GM23338 (cell line): ENCODE results near the gene GRIA3. TPM values are rescaled to one million over a fixed set of nuclear protein-coding genes. Genes with fewer than 3 reads are reported as not detected.

Experiments
- ATAC-seq: fragments of 200-7000 bp; cut with Tn5 transposase; 3 replicates; pipeline ENCODE4 v1.9.1; 2020
- DNase-seq: peaks from one replicate; pipeline ENCODE4 v3.0.0-alpha.2; 2015; ENCODE audit warnings: low spot score
- H2AFZ ChIP-seq: fragments of 200-600 bp; sonication (generic); 2 replicates; pipeline ENCODE4 v1.8.0; 2016; ENCODE audit warnings: antibody characterized with exemption, mild to moderate bottlenecking, moderate library complexity
- H3F3A ChIP-seq: fragments of 200-600 bp; sonication (generic); replicated peaks from 2 replicates; pipeline ENCODE4 v1.8.0; 2017; ENCODE audit warnings: antibody characterized with exemption, mixed run types, low read depth
- H3K27ac ChIP-seq: fragments of 200-600 bp; sonication (generic); 2 replicates; pipeline ENCODE4 v1.6.1; 2016; ENCODE audit warnings: low read depth
- H3K27me3 ChIP-seq: fragments of 200-600 bp; sonication (generic); 2 replicates; pipeline ENCODE4 v1.8.0; 2016; ENCODE audit warnings: mild to moderate bottlenecking, mixed run types, moderate library complexity; ENCODE audit not compliant: insufficient read depth
- H3K36me3 ChIP-seq: fragments of 200-600 bp; sonication (generic); 2 replicates; pipeline ENCODE4 v1.8.0; 2016; ENCODE audit warnings: mild to moderate bottlenecking; ENCODE audit not compliant: insufficient read depth
- H3K4me1 ChIP-seq: fragments of 200-600 bp; sonication (generic); 2 replicates; pipeline ENCODE4 v1.8.0; 2016; ENCODE audit warnings: mild to moderate bottlenecking, moderate library complexity; ENCODE audit not compliant: insufficient read depth
- H3K4me2 ChIP-seq: fragments of 200-600 bp; sonication (generic); 2 replicates; pipeline ENCODE4 v1.7.1; 2017; ENCODE audit warnings: mixed run types
- H3K4me3 ChIP-seq: fragments of 200-600 bp; sonication (generic); 2 replicates; pipeline ENCODE4 v1.6.1; 2016; ENCODE audit warnings: mixed run types
- H3K79me2 ChIP-seq: fragments of 200-600 bp; sonication (generic); replicated peaks from 2 replicates; pipeline ENCODE4 v1.8.0; 2017; ENCODE audit warnings: mild to moderate bottlenecking; ENCODE audit not compliant: insufficient read depth
- H3K9me2 ChIP-seq: fragments of 200-600 bp; sonication (generic); 2 replicates; pipeline ENCODE4 v1.8.0; 2017; ENCODE audit not compliant: insufficient read depth
- H4K20me1 ChIP-seq: fragments of 200-600 bp; sonication (generic); replicated peaks from 2 replicates; pipeline ENCODE4 v1.8.0; 2017; ENCODE audit warnings: mild to moderate bottlenecking; ENCODE audit not compliant: insufficient read depth
- H3K27ac Mint-ChIP-seq: 2 replicates; pipeline ENCODE4 v1.8.0; 2020; ENCODE audit warnings: inconsistent platforms, mild to moderate bottlenecking, moderate library complexity, mixed read lengths
- H3K27me3 Mint-ChIP-seq: 3 replicates; pipeline ENCODE4 v1.8.0; 2022; ENCODE audit warnings: low read depth, mild to moderate bottlenecking, moderate library complexity, mixed read lengths, inconsistent platforms; ENCODE audit not compliant: insufficient read depth, poor library complexity
- H3K36me3 Mint-ChIP-seq: 3 replicates; pipeline ENCODE4 v1.8.0; 2021; ENCODE audit warnings: low read depth, mild to moderate bottlenecking, inconsistent platforms, moderate library complexity, mixed read lengths
- H3K4me1 Mint-ChIP-seq: 3 replicates; pipeline ENCODE4 v1.8.0; 2020; ENCODE audit warnings: mild to moderate bottlenecking, inconsistent platforms, mixed read lengths
- H3K4me3 Mint-ChIP-seq: 3 replicates; pipeline ENCODE4 v1.8.0; 2021; ENCODE audit warnings: moderate library complexity, mild to moderate bottlenecking, inconsistent platforms, mixed read lengths
- H3K9me3 Mint-ChIP-seq: 3 replicates; pipeline ENCODE4 v1.8.0; 2020; ENCODE audit warnings: moderate library complexity, mild to moderate bottlenecking, inconsistent platforms, mixed read lengths
- CREB1 ChIP-seq: fragments of 250-450 bp; sonication (Bioruptor Pico); IDR thresholded peaks from 2 replicates; pipeline ENCODE4 v1.5.0; 2020; ENCODE audit warnings: low read depth, mild to moderate bottlenecking, moderate library complexity
- EZH2 ChIP-seq: fragments of 200-600 bp; sonication (generic); IDR thresholded peaks from one replicate; pipeline ENCODE4 v1.8.0; 2017; ENCODE audit warnings: antibody characterized with exemption, mild to moderate bottlenecking, low read depth; ENCODE audit not compliant: unreplicated experiment
- EZH2phosphoT487 ChIP-seq: fragments of 200-600 bp; sonication (generic); IDR thresholded peaks from one replicate; pipeline ENCODE4 v1.8.1; 2018; ENCODE audit warnings: antibody characterized with exemption; ENCODE audit not compliant: unreplicated experiment
- JUNB ChIP-seq: IDR thresholded peaks from one replicate; pipeline ENCODE4 v1.6.1; 2016; ENCODE audit warnings: antibody characterized with exemption; ENCODE audit not compliant: unreplicated experiment
- NANOG ChIP-seq: IDR thresholded peaks from 2 replicates; pipeline ENCODE4 v1.6.1; 2016; ENCODE audit warnings: antibody characterized with exemption, borderline replicate concordance
- POLR2AphosphoS5 ChIP-seq: IDR thresholded peaks from 2 replicates; pipeline ENCODE4 v1.6.1; 2016; ENCODE audit warnings: antibody characterized with exemption, low read depth
- STAT1 ChIP-seq: IDR thresholded peaks from one replicate; pipeline ENCODE4 v1.6.1; 2016; ENCODE audit warnings: antibody characterized with exemption; ENCODE audit not compliant: unreplicated experiment
- ZNF114 ChIP-seq: fragments of 250-450 bp; sonication (Bioruptor Pico); IDR thresholded peaks from 2 replicates; pipeline ENCODE4 v1.5.0; 2020; ENCODE audit warnings: mild to moderate bottlenecking, moderate library complexity
- ZNF331 ChIP-seq: fragments of 250-450 bp; sonication (Bioruptor Pico); IDR thresholded peaks from 2 replicates; pipeline ENCODE4 v1.5.0; 2020; ENCODE audit warnings: low read depth, mild to moderate bottlenecking, moderate library complexity
- ZNF462 ChIP-seq: fragments of 250-450 bp; sonication (Bioruptor Pico); IDR thresholded peaks from 2 replicates; pipeline ENCODE4 v1.5.0; 2020; ENCODE audit warnings: mild to moderate bottlenecking, moderate library complexity
- polyA plus RNA-seq: library from polyadenylated mRNA; unstranded; fragments of >200 nt; fragmentation: Nextera tagmentation; extraction: Ambion mirVana; gene quantifications from 2 replicates; pipeline ENCODE4 v1.2.1, GENCODE V29; 2016
- total RNA-seq: library from RNA; depleted of rRNA; stranded (reverse); fragments of >200 nt; shearing (Covaris generic); gene quantifications from 2 replicates; pipeline ENCODE4 v1.2.3, GENCODE V29; 2014
- TF ChIP-seq, protein P1 (sequence below), 2 experiments: fragments of 200-600 bp in 1 of 2; sonication (generic) in 1 of 2; conservative IDR thresholded peaks; 2 replicates each; pipeline versions ENCODE4 v1.5.1 to v1.6.1; 2016 to 2017; ENCODE audit warnings: antibody characterized with exemption in 2 of 2, low read depth in 2 of 2, mild to moderate bottlenecking in 2 of 2, moderate library complexity in 1 of 2
- TF ChIP-seq, protein P2 (sequence below): IDR thresholded peaks from 2 replicates; pipeline ENCODE4 v1.6.1; 2016; ENCODE audit warnings: antibody characterized with exemption

Gene GRIA3
- total and polyA plus RNA-seq, 2 experiments from 2014 or later = 2.7 to 5.6 TPM

- Mint-ChIP-seq H3K4me3 (no peak overlapping the region), H3K9me3 (no peaks in the 10 kb centered on the region), H3K4me1 (peaks cover 9% of the 10 kb centered on the region; the same call in 2 of the 3 replicates), H3K27me3 (no peaks in the 10 kb centered on the region), H3K36me3 (no peaks in the 10 kb centered on the region), H3K27ac (no peak overlapping the region)
- no peak overlapping the region for H3K4me3 ChIP-seq
- no peaks in the 10 kb centered on the region for H3F3A ChIP-seq
- TF ChIP-seq ZNF331 = no peak
- no peak for TF ChIP-seq EZH2phosphoT487
- TF ChIP-seq, protein P1, sequence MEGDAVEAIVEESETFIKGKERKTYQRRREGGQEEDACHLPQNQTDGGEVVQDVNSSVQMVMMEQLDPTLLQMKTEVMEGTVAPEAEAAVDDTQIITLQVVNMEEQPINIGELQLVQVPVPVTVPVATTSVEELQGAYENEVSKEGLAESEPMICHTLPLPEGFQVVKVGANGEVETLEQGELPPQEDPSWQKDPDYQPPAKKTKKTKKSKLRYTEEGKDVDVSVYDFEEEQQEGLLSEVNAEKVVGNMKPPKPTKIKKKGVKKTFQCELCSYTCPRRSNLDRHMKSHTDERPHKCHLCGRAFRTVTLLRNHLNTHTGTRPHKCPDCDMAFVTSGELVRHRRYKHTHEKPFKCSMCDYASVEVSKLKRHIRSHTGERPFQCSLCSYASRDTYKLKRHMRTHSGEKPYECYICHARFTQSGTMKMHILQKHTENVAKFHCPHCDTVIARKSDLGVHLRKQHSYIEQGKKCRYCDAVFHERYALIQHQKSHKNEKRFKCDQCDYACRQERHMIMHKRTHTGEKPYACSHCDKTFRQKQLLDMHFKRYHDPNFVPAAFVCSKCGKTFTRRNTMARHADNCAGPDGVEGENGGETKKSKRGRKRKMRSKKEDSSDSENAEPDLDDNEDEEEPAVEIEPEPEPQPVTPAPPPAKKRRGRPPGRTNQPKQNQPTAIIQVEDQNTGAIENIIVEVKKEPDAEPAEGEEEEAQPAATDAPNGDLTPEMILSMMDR (conservative IDR thresholded peaks at IDR 0.05; ENCODE audit: low read depth in 2 of 2) = peak; percentile 54 to 58
- no peak for TF ChIP-seq JUNB
- peaks cover 3% of the 10 kb centered on the region; the same call in 1 of the 2 replicates for H3K4me1 ChIP-seq
- ATAC-seq = peak; percentile 53; the same call in 2 of the 3 replicates
- no peak overlapping the region for H2AFZ ChIP-seq
- no peaks in the 10 kb centered on the region for H3K36me3 ChIP-seq
- H3K27ac ChIP-seq = no peak overlapping the region
- H3K79me2 ChIP-seq = no peaks in the 10 kb centered on the region
- no peaks in the 10 kb centered on the region for H4K20me1 ChIP-seq
- no peaks in the 10 kb centered on the region for H3K9me2 ChIP-seq
- H3K4me2 ChIP-seq = no peak overlapping the region
- H3K27me3 ChIP-seq = no peaks in the 10 kb centered on the region
- peak; percentile 39 for DNase-seq
Measured at GRCh38 chrX:123173833-123174232, 10.2 kb upstream of the GRIA3 start.

DNA sequence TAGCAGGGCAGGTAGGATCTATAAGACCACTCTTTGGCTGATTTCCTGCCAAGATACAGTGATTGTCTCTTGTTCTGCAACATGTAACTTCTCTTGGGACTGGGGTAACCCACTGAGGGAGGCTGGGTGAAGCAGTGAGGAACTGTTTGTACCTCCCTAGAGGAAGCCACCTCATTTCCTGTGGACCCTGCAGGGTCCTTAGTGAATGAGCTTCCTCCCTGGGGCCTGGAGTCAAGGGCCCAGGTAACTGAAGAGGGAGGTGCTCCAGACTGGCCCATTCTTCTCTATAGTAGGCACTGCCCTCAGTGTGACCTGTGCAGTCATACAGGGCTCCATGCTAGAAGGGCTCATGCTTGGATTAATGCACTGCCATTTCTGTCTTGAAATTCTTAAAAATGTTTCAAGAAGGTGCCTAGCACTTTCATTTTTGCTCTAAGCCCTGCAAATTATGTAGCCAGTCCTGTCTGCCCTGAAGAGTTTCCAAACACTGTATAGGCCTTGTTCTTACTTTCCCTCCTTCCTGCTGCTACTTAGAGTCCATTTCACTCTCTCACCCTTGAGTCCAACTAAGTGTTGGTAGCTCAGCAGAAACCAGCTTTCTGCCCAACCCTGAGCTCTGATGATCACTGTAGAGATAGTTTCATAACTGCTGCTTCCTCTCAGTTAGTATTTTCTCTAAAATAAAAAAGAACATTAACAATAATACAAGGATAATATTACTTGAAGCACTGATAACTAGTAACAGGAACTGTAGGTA lies 8.5 kb upstream of the GRIA3 start:
- no peaks in the 10 kb centered on the region for H3F3A ChIP-seq
- TF ChIP-seq ZNF462 (no peak), POLR2AphosphoS5 (no peak), EZH2phosphoT487 (no peak), NANOG (no peak), JUNB (no peak), ZNF114 (CRISPR knock-in tag) (no peak), EZH2 (no peak), CREB1 (CRISPR knock-in tag) (no peak), STAT1 (no peak)
- TF ChIP-seq, protein P2, sequence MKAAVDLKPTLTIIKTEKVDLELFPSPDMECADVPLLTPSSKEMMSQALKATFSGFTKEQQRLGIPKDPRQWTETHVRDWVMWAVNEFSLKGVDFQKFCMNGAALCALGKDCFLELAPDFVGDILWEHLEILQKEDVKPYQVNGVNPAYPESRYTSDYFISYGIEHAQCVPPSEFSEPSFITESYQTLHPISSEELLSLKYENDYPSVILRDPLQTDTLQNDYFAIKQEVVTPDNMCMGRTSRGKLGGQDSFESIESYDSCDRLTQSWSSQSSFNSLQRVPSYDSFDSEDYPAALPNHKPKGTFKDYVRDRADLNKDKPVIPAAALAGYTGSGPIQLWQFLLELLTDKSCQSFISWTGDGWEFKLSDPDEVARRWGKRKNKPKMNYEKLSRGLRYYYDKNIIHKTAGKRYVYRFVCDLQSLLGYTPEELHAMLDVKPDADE = no peak

More for the DNA sequence above, 8.5 kb upstream of the GRIA3 start:
- H3K4me1 Mint-ChIP-seq = peaks cover 9% of the 10 kb centered on the region; the same call in 2 of the 3 replicates
- no peak overlapping the region for H3K4me3 ChIP-seq
- no peak overlapping the region for H3K4me3 Mint-ChIP-seq
- H3K27ac ChIP-seq = no peak overlapping the region
- no peak overlapping the region for H3K27ac Mint-ChIP-seq
- no peaks in the 10 kb centered on the region for H3K27me3 ChIP-seq
- H3K36me3 Mint-ChIP-seq = no peaks in the 10 kb centered on the region
- no peaks in the 10 kb centered on the region for H4K20me1 ChIP-seq
- H3K36me3 ChIP-seq = no peaks in the 10 kb centered on the region
- H3K4me2 ChIP-seq = no peak overlapping the region
- H3K27me3 Mint-ChIP-seq = no peaks in the 10 kb centered on the region
- H3K9me2 ChIP-seq = no peaks in the 10 kb centered on the region
- ATAC-seq (peak; percentile 72), DNase-seq (no peak)
- H3K79me2 ChIP-seq = no peaks in the 10 kb centered on the region
- no peak overlapping the region for H2AFZ ChIP-seq
- H3K4me1 ChIP-seq = peaks cover 3% of the 10 kb centered on the region; the same call in 1 of the 2 replicates
- H3K9me3 Mint-ChIP-seq = no peaks in the 10 kb centered on the region
